ENCODE results near the gene ADCK2.

The ADCK2 gene

GRCh38 chr7:140714331-140715040, 41.7 kb downstream of the ADCK2 start:
- Histone ChIP-seq H3K4me3 (ENCODE audit: insufficient read length, low read depth) (no peak overlapping the region), H3K4me1 (ENCODE audit: insufficient read depth, insufficient read length) (no peaks in the 10 kb centered on the region), H3K36me3 (ENCODE audit: insufficient read depth, insufficient read length, low read length) (no peaks in the 10 kb centered on the region), H3K27me3 (ENCODE audit: insufficient read depth, insufficient read length) (no peaks in the 10 kb centered on the region), H3K9ac (ENCODE audit: insufficient read length, low read depth) (no peak overlapping the region), H3K9me3 (ENCODE audit: insufficient read depth, low read length) (no peaks in the 10 kb centered on the region)
- TF ChIP-seq SUZ12 (IDR thresholded peaks at IDR 0.05; ENCODE audit: extremely low read depth, insufficient read depth, insufficient read length) (no peak), YY1 (IDR thresholded peaks at IDR 0.05; ENCODE audit: insufficient read depth, insufficient read length) (no peak), ZNF274 (IDR thresholded peaks at IDR 0.05; ENCODE audit: low read depth, low read length) (no peak)
- DNase-seq (ENCODE audit: low read depth, low spot score), result no peak

GRCh38 chr7:140719721-140720120, 47.0 kb downstream of the ADCK2 start:
- Histone ChIP-seq H3K4me1 (ENCODE audit: insufficient read depth, insufficient read length) (no peaks in the 10 kb centered on the region), H3K4me3 (ENCODE audit: insufficient read length, low read depth) (no peak overlapping the region), H3K36me3 (ENCODE audit: insufficient read depth, insufficient read length, low read length) (no peaks in the 10 kb centered on the region), H3K9ac (ENCODE audit: insufficient read length, low read depth) (no peak overlapping the region), H3K27me3 (ENCODE audit: insufficient read depth, insufficient read length) (no peaks in the 10 kb centered on the region), H3K9me3 (ENCODE audit: insufficient read depth, low read length) (no peaks in the 10 kb centered on the region)
- no peak for TF ChIP-seq SUZ12 (IDR thresholded peaks at IDR 0.05; ENCODE audit: extremely low read depth, insufficient read depth, insufficient read length)
- TF ChIP-seq YY1 (IDR thresholded peaks at IDR 0.05; ENCODE audit: insufficient read depth, insufficient read length), result no peak
- no peak for TF ChIP-seq ZNF274 (IDR thresholded peaks at IDR 0.05; ENCODE audit: low read depth, low read length)
- no peak for DNase-seq (ENCODE audit: low read depth, low spot score)

GRCh38 chr7:140722254-140722653, 49.5 kb downstream of the ADCK2 start:
- H3K4me1 ChIP-seq (ENCODE audit: insufficient read depth, insufficient read length), result no peaks in the 10 kb centered on the region
- no peaks in the 10 kb centered on the region for H3K9me3 ChIP-seq (ENCODE audit: insufficient read depth, low read length)
- TF ChIP-seq ZNF274 (IDR thresholded peaks at IDR 0.05; ENCODE audit: low read depth, low read length), result no peak
- no peak for TF ChIP-seq SUZ12 (IDR thresholded peaks at IDR 0.05; ENCODE audit: extremely low read depth, insufficient read depth, insufficient read length)
- no peak for TF ChIP-seq YY1 (IDR thresholded peaks at IDR 0.05; ENCODE audit: insufficient read depth, insufficient read length)

GRCh38 chr7:140723006-140723405, 50.3 kb downstream of the ADCK2 start:
- no peak overlapping the region for H3K9ac ChIP-seq (ENCODE audit: insufficient read length, low read depth)
- no peaks in the 10 kb centered on the region for H3K9me3 ChIP-seq (ENCODE audit: insufficient read depth, low read length)
- no peak overlapping the region for H3K4me3 ChIP-seq (ENCODE audit: insufficient read length, low read depth)
- DNase-seq (ENCODE audit: low read depth, low spot score), result no peak
- H3K36me3 ChIP-seq (ENCODE audit: insufficient read depth, insufficient read length, low read length), result no peaks in the 10 kb centered on the region
- no peaks in the 10 kb centered on the region for H3K27me3 ChIP-seq (ENCODE audit: insufficient read depth, insufficient read length)
- no peaks in the 10 kb centered on the region for H3K4me1 ChIP-seq (ENCODE audit: insufficient read depth, insufficient read length)
- TF ChIP-seq ZNF274 (IDR thresholded peaks at IDR 0.05; ENCODE audit: low read depth, low read length) (no peak), YY1 (IDR thresholded peaks at IDR 0.05; ENCODE audit: insufficient read depth, insufficient read length) (no peak), SUZ12 (IDR thresholded peaks at IDR 0.05; ENCODE audit: extremely low read depth, insufficient read depth, insufficient read length) (no peak)

More at GRCh38 chr7:140722254-140722653, 49.5 kb downstream of the ADCK2 start:
- H3K9ac ChIP-seq (ENCODE audit: insufficient read length, low read depth), result no peak overlapping the region
- H3K4me3 ChIP-seq (ENCODE audit: insufficient read length, low read depth), result no peak overlapping the region
- no peaks in the 10 kb centered on the region for H3K27me3 ChIP-seq (ENCODE audit: insufficient read depth, insufficient read length)
- no peak for DNase-seq (ENCODE audit: low read depth, low spot score)
- H3K36me3 ChIP-seq (ENCODE audit: insufficient read depth, insufficient read length, low read length), result no peaks in the 10 kb centered on the region

GRCh38 chr7:140723574-140723973, 50.8 kb downstream of the ADCK2 start:
- DNase-seq (ENCODE audit: low read depth, low spot score), result no peak
- Histone ChIP-seq H3K4me3 (ENCODE audit: insufficient read length, low read depth) (no peak overlapping the region), H3K36me3 (ENCODE audit: insufficient read depth, insufficient read length, low read length) (no peaks in the 10 kb centered on the region), H3K4me1 (ENCODE audit: insufficient read depth, insufficient read length) (no peaks in the 10 kb centered on the region), H3K9ac (ENCODE audit: insufficient read length, low read depth) (no peak overlapping the region), H3K27me3 (ENCODE audit: insufficient read depth, insufficient read length) (no peaks in the 10 kb centered on the region), H3K9me3 (ENCODE audit: insufficient read depth, low read length) (no peaks in the 10 kb centered on the region)
- no peak for TF ChIP-seq ZNF274 (IDR thresholded peaks at IDR 0.05; ENCODE audit: low read depth, low read length)
- TF ChIP-seq SUZ12 (IDR thresholded peaks at IDR 0.05; ENCODE audit: extremely low read depth, insufficient read depth, insufficient read length), result no peak
- no peak for TF ChIP-seq YY1 (IDR thresholded peaks at IDR 0.05; ENCODE audit: insufficient read depth, insufficient read length)

- no peak for TF ChIP-seq YY1 (IDR thresholded peaks at IDR 0.05; ENCODE audit: insufficient read depth, insufficient read length)
- no peak for TF ChIP-seq ZNF274 (IDR thresholded peaks at IDR 0.05; ENCODE audit: low read depth, low read length)
- no peak for TF ChIP-seq SUZ12 (IDR thresholded peaks at IDR 0.05; ENCODE audit: extremely low read depth, insufficient read depth, insufficient read length)
- no peaks in the 10 kb centered on the region for H3K9me3 ChIP-seq (ENCODE audit: insufficient read depth, low read length)
- no peaks in the 10 kb centered on the region for H3K27me3 ChIP-seq (ENCODE audit: insufficient read depth, insufficient read length)
- no peaks in the 10 kb centered on the region for H3K36me3 ChIP-seq (ENCODE audit: insufficient read depth, insufficient read length, low read length)
- H3K4me3 ChIP-seq (ENCODE audit: insufficient read length, low read depth), result no peak overlapping the region
- no peaks in the 10 kb centered on the region for H3K4me1 ChIP-seq (ENCODE audit: insufficient read depth, insufficient read length)
- H3K9ac ChIP-seq (ENCODE audit: insufficient read length, low read depth), result no peak overlapping the region
- DNase-seq (ENCODE audit: low read depth, low spot score), result no peak
Measured at GRCh38 chr7:140724706-140725105, 52.0 kb downstream of the ADCK2 start.

- Histone ChIP-seq H3K9me3 (ENCODE audit: insufficient read depth, low read length) (no peaks in the 10 kb centered on the region), H3K9ac (ENCODE audit: insufficient read length, low read depth) (no peak overlapping the region), H3K4me1 (ENCODE audit: insufficient read depth, insufficient read length) (no peaks in the 10 kb centered on the region), H3K4me3 (ENCODE audit: insufficient read length, low read depth) (no peak overlapping the region), H3K27me3 (ENCODE audit: insufficient read depth, insufficient read length) (no peaks in the 10 kb centered on the region), H3K36me3 (ENCODE audit: insufficient read depth, insufficient read length, low read length) (no peaks in the 10 kb centered on the region)
- TF ChIP-seq SUZ12 (IDR thresholded peaks at IDR 0.05; ENCODE audit: extremely low read depth, insufficient read depth, insufficient read length) (no peak), ZNF274 (IDR thresholded peaks at IDR 0.05; ENCODE audit: low read depth, low read length) (no peak), YY1 (IDR thresholded peaks at IDR 0.05; ENCODE audit: insufficient read depth, insufficient read length) (no peak)
- peak; percentile 15 for DNase-seq (ENCODE audit: low read depth, low spot score)
Measured at GRCh38 chr7:140726281-140726680, 53.5 kb downstream of the ADCK2 start.
